ENCODE results near the gene SLC15A3.

The SLC15A3 gene

GRCh38 chr11:60960405-60960804 lies 8.4 kb upstream of the SLC15A3 start:
- H3K27ac Mint-ChIP-seq = no peak overlapping the region
- no peaks in the 10 kb centered on the region for H3K9me3 Mint-ChIP-seq
- no peaks in the 10 kb centered on the region for H3K36me3 Mint-ChIP-seq
- no peaks in the 10 kb centered on the region for H3K4me1 Mint-ChIP-seq
- H3K27me3 Mint-ChIP-seq = no peaks in the 10 kb centered on the region
- H3K4me3 Mint-ChIP-seq = no peak overlapping the region

GRCh38 chr11:60959431-60959830 lies 7.5 kb upstream of the SLC15A3 start:
- H3K4me3 Mint-ChIP-seq = no peak overlapping the region
- no peaks in the 10 kb centered on the region for H3K4me1 Mint-ChIP-seq
- no peaks in the 10 kb centered on the region for H3K27me3 Mint-ChIP-seq
- H3K27ac Mint-ChIP-seq = peak overlapping the region; percentile 10
- no peaks in the 10 kb centered on the region for H3K36me3 Mint-ChIP-seq
- no peaks in the 10 kb centered on the region for H3K9me3 Mint-ChIP-seq

- Mint-ChIP-seq H3K4me3 (no peak overlapping the region), H3K9me3 (no peaks in the 10 kb centered on the region), H3K27me3 (no peaks in the 10 kb centered on the region), H3K36me3 (no peaks in the 10 kb centered on the region), H3K4me1 (peaks cover 16% of the 10 kb centered on the region), H3K27ac (peak overlapping the region; percentile 31)
These were observed 5.2 kb upstream of the SLC15A3 start for GRCh38 chr11:60957188-60957587.

- H3K9me3 Mint-ChIP-seq = no peaks in the 10 kb centered on the region
- no peaks in the 10 kb centered on the region for H3K27me3 Mint-ChIP-seq
- no peak overlapping the region for H3K27ac Mint-ChIP-seq
- H3K4me3 Mint-ChIP-seq = no peak overlapping the region
- peaks cover 23% of the 10 kb centered on the region for H3K4me1 Mint-ChIP-seq
- no peaks in the 10 kb centered on the region for H3K36me3 Mint-ChIP-seq
These were observed 3.6 kb upstream of the SLC15A3 start for GRCh38 chr11:60955571-60955970.

- Mint-ChIP-seq H3K4me1 (peaks cover 30% of the 10 kb centered on the region), H3K9me3 (no peaks in the 10 kb centered on the region), H3K27ac (no peak overlapping the region), H3K4me3 (no peak overlapping the region), H3K36me3 (no peaks in the 10 kb centered on the region), H3K27me3 (no peaks in the 10 kb centered on the region)
These were observed 2.4 kb upstream of the SLC15A3 start for GRCh38 chr11:60954421-60954820.

GRCh38 chr11:60953781-60954180 lies 1.8 kb upstream of the SLC15A3 start:
- peaks cover 31% of the 10 kb centered on the region for H3K4me1 Mint-ChIP-seq
- peak overlapping the region; percentile 43 for H3K27ac Mint-ChIP-seq
- H3K4me3 Mint-ChIP-seq = no peak overlapping the region
- H3K9me3 Mint-ChIP-seq = no peaks in the 10 kb centered on the region
- no peaks in the 10 kb centered on the region for H3K27me3 Mint-ChIP-seq
- no peaks in the 10 kb centered on the region for H3K36me3 Mint-ChIP-seq

- H3K27ac Mint-ChIP-seq = peak overlapping the region; percentile 62
These were observed 780 bp upstream of the SLC15A3 start for GRCh38 chr11:60952742-60953170.

GRCh38 chr11:60951606-60951903 lies 421 bp downstream of the SLC15A3 start:
- no peaks in the 10 kb centered on the region for H3K27me3 Mint-ChIP-seq
- no peaks in the 10 kb centered on the region for H3K36me3 Mint-ChIP-seq
- no peaks in the 10 kb centered on the region for H3K9me3 Mint-ChIP-seq
- H3K4me1 Mint-ChIP-seq = peaks cover 35% of the 10 kb centered on the region
- H3K4me3 Mint-ChIP-seq = peak overlapping the region; percentile 81
- H3K27ac Mint-ChIP-seq = peak overlapping the region; percentile 95

More at GRCh38 chr11:60952742-60953170, 780 bp upstream of the SLC15A3 start:
- Mint-ChIP-seq H3K36me3 (no peaks in the 10 kb centered on the region), H3K27me3 (no peaks in the 10 kb centered on the region), H3K4me3 (peak overlapping the region; percentile 81), H3K9me3 (no peaks in the 10 kb centered on the region), H3K4me1 (peaks cover 35% of the 10 kb centered on the region)

GRCh38 chr11:60950933-60951605 lies 907 bp downstream of the SLC15A3 start:
- H3K4me3 Mint-ChIP-seq = peak overlapping the region; percentile 81
- H3K27ac Mint-ChIP-seq = no peak overlapping the region
- H3K4me1 Mint-ChIP-seq = peaks cover 35% of the 10 kb centered on the region
- H3K27me3 Mint-ChIP-seq = no peaks in the 10 kb centered on the region
- H3K9me3 Mint-ChIP-seq = no peaks in the 10 kb centered on the region
- no peaks in the 10 kb centered on the region for H3K36me3 Mint-ChIP-seq

- Mint-ChIP-seq H3K4me1 (peaks cover 35% of the 10 kb centered on the region), H3K36me3 (peaks cover 2% of the 10 kb centered on the region), H3K9me3 (no peaks in the 10 kb centered on the region), H3K27ac (peak overlapping the region; percentile 51), H3K27me3 (no peaks in the 10 kb centered on the region), H3K4me3 (peak overlapping the region; percentile 57)
These were observed 2.0 kb downstream of the SLC15A3 start for GRCh38 chr11:60950024-60950423.

- H3K27me3 Mint-ChIP-seq = no peaks in the 10 kb centered on the region
- H3K36me3 Mint-ChIP-seq = peaks cover 8% of the 10 kb centered on the region
- no peak overlapping the region for H3K27ac Mint-ChIP-seq
- H3K4me3 Mint-ChIP-seq = no peak overlapping the region
- H3K4me1 Mint-ChIP-seq = peaks cover 30% of the 10 kb centered on the region
- H3K9me3 Mint-ChIP-seq = no peaks in the 10 kb centered on the region
These were observed 3.7 kb downstream of the SLC15A3 start for GRCh38 chr11:60948250-60948649.

- H3K27me3 Mint-ChIP-seq = no peaks in the 10 kb centered on the region
- no peak overlapping the region for H3K4me3 Mint-ChIP-seq
- H3K27ac Mint-ChIP-seq = no peak overlapping the region
- no peaks in the 10 kb centered on the region for H3K9me3 Mint-ChIP-seq
- H3K4me1 Mint-ChIP-seq = peaks cover 24% of the 10 kb centered on the region
- peaks cover 8% of the 10 kb centered on the region for H3K36me3 Mint-ChIP-seq
These were observed 4.3 kb downstream of the SLC15A3 start for GRCh38 chr11:60947700-60948099.

- no peak overlapping the region for H3K27ac Mint-ChIP-seq
- no peaks in the 10 kb centered on the region for H3K27me3 Mint-ChIP-seq
- no peaks in the 10 kb centered on the region for H3K9me3 Mint-ChIP-seq
- peaks cover 14% of the 10 kb centered on the region for H3K4me1 Mint-ChIP-seq
- H3K36me3 Mint-ChIP-seq = peaks cover 8% of the 10 kb centered on the region
- H3K4me3 Mint-ChIP-seq = no peak overlapping the region
These were observed 5.2 kb downstream of the SLC15A3 start for GRCh38 chr11:60946601-60947264.

GRCh38 chr11:60945295-60945667 lies 6.7 kb downstream of the SLC15A3 start:
- no peak overlapping the region for H3K4me3 Mint-ChIP-seq
- peaks cover 11% of the 10 kb centered on the region for H3K4me1 Mint-ChIP-seq
- peaks cover 10% of the 10 kb centered on the region for H3K36me3 Mint-ChIP-seq
- H3K27me3 Mint-ChIP-seq = no peaks in the 10 kb centered on the region
- H3K27ac Mint-ChIP-seq = no peak overlapping the region
- no peaks in the 10 kb centered on the region for H3K9me3 Mint-ChIP-seq

- Mint-ChIP-seq H3K36me3 (peaks cover 10% of the 10 kb centered on the region), H3K9me3 (no peaks in the 10 kb centered on the region), H3K4me3 (no peak overlapping the region), H3K27ac (no peak overlapping the region), H3K4me1 (peaks cover 5% of the 10 kb centered on the region), H3K27me3 (no peaks in the 10 kb centered on the region)
These were observed 7.3 kb downstream of the SLC15A3 start for GRCh38 chr11:60944490-60945294.

GRCh38 chr11:60942970-60943565 lies 8.9 kb downstream of the SLC15A3 start:
- Mint-ChIP-seq H3K4me1 (no peaks in the 10 kb centered on the region), H3K27ac (no peak overlapping the region), H3K36me3 (peaks cover 10% of the 10 kb centered on the region), H3K4me3 (no peak overlapping the region), H3K27me3 (no peaks in the 10 kb centered on the region), H3K9me3 (no peaks in the 10 kb centered on the region)

Data from activated naive CD4-positive, alpha-beta T cell treated with anti-CD3 and anti-CD28 coated beads, Interleukin-2, amount 50 U/mL, for 24 hours (primary cell).